Naive thymus-derived CD4-positive, alpha-beta T cell (primary cell): Measurements from ENCODE around the gene AIRE. TPM values are rescaled to one million over a fixed set of nuclear protein-coding genes. Genes with fewer than 3 reads are reported as not detected.
"Not testable (repeated sequence)": the region's sequence is repeated elsewhere in the genome, so short reads cannot be mapped to it uniquely, and the experiment has no call there.

Experiments used
- ATAC-seq: fragments of 150-1000 bp; cut with Tn5 transposase; 2 replicates; pipeline ENCODE4 v1.10.0; 2021; ENCODE audit warnings: mild to moderate bottlenecking, moderate library complexity
- CTCF ChIA-PET: fragments of 350-600 bp; sonication (Branson Sonifier 250); formaldehyde crosslinking; loops from one replicate; lab custom pipeline; 2021; ENCODE audit warnings: antibody characterized with exemption; lab: Charles Lee
- POLR2A ChIA-PET: fragments of 350-600 bp; sonication (Branson Sonifier 250); formaldehyde crosslinking; loops from one replicate; lab custom pipeline; 2021; ENCODE audit warnings: antibody characterized with exemption, inconsistent platforms; lab: Charles Lee
- DNase-seq, 9 donors: peaks; one replicate each; pipeline versions ENCODE4 v3.0.0 to v3.0.0-alpha.2; 2020 to 2022; ENCODE audit warnings: mixed read lengths in 1 of 9
- H3K27ac ChIP-seq: one replicate; pipeline ENCODE4 v1.7.0; 2013; ENCODE audit warnings: mild to moderate bottlenecking, low read depth, low read length, moderate library complexity
- H3K27me3 ChIP-seq, 2 donors: one replicate each; pipeline ENCODE4 v1.7.0; 2013; ENCODE audit warnings: low read length in 2 of 2, mild to moderate bottlenecking in 2 of 2, moderate library complexity in 2 of 2; ENCODE audit not compliant: control insufficient read depth in 2 of 2, insufficient read depth in 2 of 2
- H3K36me3 ChIP-seq, 3 experiments: 1 replicate in 2 of 3; 2 replicates in 1 of 3; pipeline ENCODE4 v1.7.0; 2013; ENCODE audit warnings: low read length in 3 of 3, mild to moderate bottlenecking in 3 of 3, moderate library complexity in 1 of 3; ENCODE audit not compliant: insufficient read depth in 3 of 3, control insufficient read depth in 2 of 3
- H3K4me1 ChIP-seq, 2 donors: one replicate each; pipeline ENCODE4 v1.7.0; 2013; ENCODE audit warnings: low read length in 2 of 2, mild to moderate bottlenecking in 2 of 2, moderate library complexity in 1 of 2; ENCODE audit not compliant: control insufficient read depth in 2 of 2, insufficient read depth in 2 of 2
- H3K4me3 ChIP-seq: 2 replicates; pipeline ENCODE4 v1.7.0; 2013; ENCODE audit warnings: mild to moderate bottlenecking, low read length
- H3K9me3 ChIP-seq, 3 experiments: 1 replicate in 2 of 3; 2 replicates in 1 of 3; pipeline ENCODE4 v1.7.0; 2013; ENCODE audit warnings: low read length in 3 of 3; ENCODE audit not compliant: control insufficient read depth in 2 of 3
- H3K27ac Mint-ChIP-seq, 9 donors: one replicate each; pipeline ENCODE4 v1.8.0; 2020 to 2022; ENCODE audit warnings: mixed read lengths in 9 of 9, mild to moderate bottlenecking in 8 of 9, moderate library complexity in 5 of 9, inconsistent platforms in 2 of 9
- H3K27me3 Mint-ChIP-seq, 5 donors: one replicate each; pipeline ENCODE4 v1.8.0; 2021 to 2022; ENCODE audit warnings: mixed read lengths in 5 of 5, mild to moderate bottlenecking in 1 of 5
- H3K36me3 Mint-ChIP-seq, 5 donors: one replicate each; pipeline ENCODE4 v1.8.0; 2020 to 2022; ENCODE audit warnings: mixed read lengths in 5 of 5, mild to moderate bottlenecking in 3 of 5, inconsistent platforms in 1 of 5
- H3K4me1 Mint-ChIP-seq, 7 donors: one replicate each; pipeline ENCODE4 v1.8.0; 2020 to 2022; ENCODE audit warnings: mixed read lengths in 7 of 7, mild to moderate bottlenecking in 3 of 7, inconsistent platforms in 1 of 7
- H3K4me3 Mint-ChIP-seq, 10 donors: one replicate each; pipeline ENCODE4 v1.8.0; 2020 to 2022; ENCODE audit warnings: mild to moderate bottlenecking in 10 of 10, mixed read lengths in 10 of 10, moderate library complexity in 6 of 10, inconsistent platforms in 2 of 10
- H3K9me3 Mint-ChIP-seq, 11 donors: one replicate each; pipeline ENCODE4 v1.8.0; 2020 to 2022; ENCODE audit warnings: mixed read lengths in 11 of 11, mild to moderate bottlenecking in 4 of 11, inconsistent platforms in 1 of 11, moderate library complexity in 1 of 11
- intact Hi-C, 2 donors: fragments of 100-400 bp; cut with micrococcal nuclease; formaldehyde crosslinking; loops; one replicate each; pipeline ENCODE4 v1.15.1; 2023
- polyA plus RNA-seq, 2 donors: library from polyadenylated mRNA; unstranded; fragments of 300-500 nt; fragmentation: Illumina TruSeq; gene quantifications; one replicate each; pipeline ENCODE4 v1.2.3, GENCODE V29; 2021
- total RNA-seq, 6 experiments: library from RNA in 5 of 6; stranded (reverse) in 5 of 6; gene quantifications; 1 replicate in 5 of 6; 2 replicates in 1 of 6; pipeline ENCODE4 v1.2.3 and lab custom pipeline; 2021 to 2026

The AIRE gene
- total and polyA plus RNA-seq, 7 experiments from 2014 or later = 0.14 to 2.6 (median 0.32) TPM; not detected in 4

DNA sequence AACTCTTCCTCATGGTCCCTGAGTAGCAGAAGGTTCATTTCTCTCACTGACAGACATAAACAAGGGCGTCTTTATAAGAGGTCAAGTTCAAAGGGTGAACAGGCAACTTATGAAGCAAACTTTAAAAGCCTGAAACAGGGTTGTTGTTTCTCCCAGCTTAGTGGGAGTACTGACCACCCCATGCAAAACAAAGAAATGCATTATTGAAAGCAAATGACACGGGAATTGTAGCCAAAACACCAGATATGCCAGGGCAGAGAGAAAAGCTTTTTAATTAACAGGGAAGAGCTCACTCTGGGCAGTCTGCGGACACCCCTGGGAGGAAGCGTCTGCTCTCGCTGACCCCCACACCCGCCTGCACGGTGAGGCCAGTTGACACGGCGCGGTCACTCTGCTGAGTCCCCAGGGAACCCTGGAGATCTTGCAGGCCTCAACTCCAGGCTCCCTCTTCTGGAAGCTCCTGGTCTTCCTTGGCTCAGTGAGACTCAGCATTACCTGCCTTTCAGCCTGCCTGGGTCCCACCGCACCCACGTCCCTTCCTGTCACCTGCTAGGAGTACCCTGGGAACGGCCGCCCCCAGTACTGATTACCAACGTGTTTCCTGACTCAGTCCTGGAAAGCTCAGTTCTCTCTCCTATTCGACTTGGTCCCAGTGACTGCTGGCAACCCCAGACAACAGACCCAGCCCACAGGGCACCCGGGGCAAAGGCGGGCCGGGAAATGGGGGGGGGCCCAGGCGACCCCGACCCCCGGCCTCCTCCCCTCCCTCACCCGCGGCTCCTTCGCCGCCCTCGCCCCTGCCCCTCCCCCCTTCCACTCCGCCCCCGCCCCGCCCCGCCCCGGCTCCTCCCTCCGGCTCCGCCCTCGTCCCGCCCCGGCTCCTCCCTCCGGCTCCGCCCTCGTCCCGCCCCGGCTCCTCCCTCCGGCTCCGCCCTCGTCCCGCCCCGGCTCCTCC lies 52.5 kb downstream of the AIRE start:
- H3K4me3 ChIP-seq = peak overlapping the region; percentile 28
- POLR2A ChIA-PET = interaction anchor here (0.7 to 4.6 kb wide), 9 partner anchors 9 to 516 kb away, joined by 3 to 37 read pairs (median 4); partner anchors contain the start of genes PFKL and TRPM2
- H3K4me3 Mint-ChIP-seq = peak overlapping the region; percentile 63 to 87 (median 72)

GRCh38 chr21:44338971-44339910 lies 53.6 kb downstream of the AIRE start, which contains the start of gene CFAP410:
Gene CFAP410 (minus strand): TSS chr21:44339390. CDS start chr21:44339194, 196 bp downstream.
- POLR2A ChIA-PET = interaction anchor here (0.6 to 4.6 kb wide), 9 partner anchors 11 to 515 kb away, joined by 3 to 37 read pairs (median 4); partner anchors contain the start of genes PFKL, TRAPPC10 and TRPM2
- peaks cover 0 to 29% (median 0%) of the 10 kb centered on the region in 3 experiments for H3K36me3 ChIP-seq
- ATAC-seq (peak; percentile 92), DNase-seq (peak; percentile 94 to 97 (median 97))
- Mint-ChIP-seq H3K4me1 (peaks cover 4 to 33% (median 24%) of the 10 kb centered on the region in 7 donors), H3K27me3 (no peaks in the 10 kb centered on the region), H3K36me3 (peaks cover 0 to 4% (median 0%) of the 10 kb centered on the region in 5 donors), H3K9me3 (peaks cover 0 to 3% (median 0%) of the 10 kb centered on the region in 11 donors), H3K27ac (peak within 1 kb of the TSS; percentile 95 to 100 (median 97)), H3K4me3 (peak within 1 kb of the TSS; percentile 85 to 95 (median 92))
- CTCF ChIA-PET = interaction anchor here (1.5 kb wide), 1 partner anchor 38 kb away, joined by 4 read pairs; no protein-coding TSS in a partner anchor
- no peaks in the 10 kb centered on the region for H3K27me3 ChIP-seq
- H3K4me1 ChIP-seq = peaks cover 10 to 15% of the 10 kb centered on the region in 2 donors
- intact Hi-C loops = loop anchor here (1.0 to 10.0 kb wide), 7 partner anchors 38 to 1367 kb away; partner anchors contain the start of genes LRRC3 (in 1 of the 2), PCBP3 (in 1 of the 2), PFKL (in 1 of the 2) and PKNOX1 (in 1 of the 2)
- peak within 1 kb of the TSS; percentile 97 for H3K4me3 ChIP-seq
- no peaks in the 10 kb centered on the region for H3K9me3 ChIP-seq
- H3K27ac ChIP-seq = peak within 1 kb of the TSS; percentile 96

More for the DNA sequence above, 52.5 kb downstream of the AIRE start:
- DNase-seq = peak in 5 of 9 donors; percentile 36 to 62 (median 40)
- Mint-ChIP-seq H3K36me3 (peaks cover 0 to 4% (median 0%) of the 10 kb centered on the region in 5 donors), H3K27ac (peak overlapping the region; percentile 77 to 93 (median 87)), H3K27me3 (no peaks in the 10 kb centered on the region), H3K9me3 (peaks cover 0 to 3% (median 0%) of the 10 kb centered on the region in 11 donors), H3K4me1 (peaks cover 4 to 33% (median 24%) of the 10 kb centered on the region in 7 donors)
- no peaks in the 10 kb centered on the region for H3K9me3 ChIP-seq
- H3K27ac ChIP-seq = peak overlapping the region; percentile 72
- H3K36me3 ChIP-seq = peaks cover 0 to 38% (median 0%) of the 10 kb centered on the region in 3 experiments
- H3K27me3 ChIP-seq = no peaks in the 10 kb centered on the region
- CTCF ChIA-PET = interaction anchor here (1.5 kb wide), 1 partner anchor 37 kb away, joined by 4 read pairs; no protein-coding TSS in a partner anchor
- ATAC-seq = no peak
- intact Hi-C loops = loop anchor here (1.0 to 10.0 kb wide), 5 partner anchors 37 to 1366 kb away; partner anchors contain the start of genes PCBP3 (in 1 of the 2), PFKL (in 1 of the 2) and PKNOX1 (in 1 of the 2)
- peaks cover 10 to 15% of the 10 kb centered on the region in 2 donors for H3K4me1 ChIP-seq

DNA sequence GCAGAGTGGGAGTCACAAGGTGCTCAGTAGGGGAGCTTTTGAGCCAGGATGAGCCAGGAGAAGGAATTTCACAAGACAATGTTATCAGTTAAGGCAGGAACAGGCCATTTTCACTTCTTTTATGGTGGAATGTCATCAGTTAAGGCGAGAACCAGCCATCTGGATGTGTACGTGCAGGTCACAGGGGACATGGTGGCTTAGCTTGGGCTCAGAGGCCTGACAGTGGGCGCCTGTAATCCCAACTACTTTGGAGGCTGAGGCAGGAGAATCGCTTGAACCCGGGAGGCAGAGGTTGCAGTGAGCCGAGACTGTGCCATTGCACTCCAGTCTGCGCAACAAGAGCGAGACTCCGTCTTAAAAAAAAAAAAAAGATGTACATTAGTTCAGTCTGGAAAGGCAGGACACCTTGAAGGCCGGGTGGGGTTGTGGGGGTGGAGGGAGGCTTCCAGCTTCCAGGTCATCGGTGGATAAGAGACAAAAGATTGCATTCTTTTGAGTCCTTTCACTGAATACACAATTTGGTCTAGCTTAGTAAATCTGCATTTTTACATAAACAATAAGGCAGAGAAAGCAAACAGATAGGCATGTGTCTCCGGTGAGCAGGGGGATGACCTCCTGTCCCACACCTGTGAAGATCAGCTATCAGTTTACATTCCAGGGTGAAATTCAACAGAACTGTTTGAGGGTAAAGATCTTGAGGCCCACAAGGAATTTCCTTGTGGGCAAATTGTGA lies 56.2 kb downstream of the AIRE start:
- peaks cover 10 to 15% of the 10 kb centered on the region in 2 donors for H3K4me1 ChIP-seq
- H3K4me3 Mint-ChIP-seq, H3K36me3 ChIP-seq, H3K27ac ChIP-seq, H3K4me3 ChIP-seq, H3K27me3 ChIP-seq, H3K36me3 Mint-ChIP-seq, DNase-seq, H3K9me3 ChIP-seq, intact Hi-C loops, H3K9me3 Mint-ChIP-seq, ATAC-seq: not testable (repeated sequence)
- Mint-ChIP-seq H3K27me3 (peaks cover 0 to 12% (median 0%) of the 10 kb centered on the region in 5 donors), H3K4me1 (peaks cover 6 to 33% (median 24%) of the 10 kb centered on the region in 7 donors), H3K27ac (peak overlapping the region in 2 of 9 donors; percentile 12 to 100)
- ChIA-PET CTCF (interaction anchor here (0.6 to 1.1 kb wide), 3 partner anchors 14 to 139 kb away, joined by 3 to 4 read pairs (median 3); no protein-coding TSS in a partner anchor), POLR2A (interaction anchor here (1.1 to 4.6 kb wide), 3 partner anchors 11 to 324 kb away, joined by 3 to 37 read pairs (median 5); partner anchors contain the start of gene TRPM2)

DNA sequence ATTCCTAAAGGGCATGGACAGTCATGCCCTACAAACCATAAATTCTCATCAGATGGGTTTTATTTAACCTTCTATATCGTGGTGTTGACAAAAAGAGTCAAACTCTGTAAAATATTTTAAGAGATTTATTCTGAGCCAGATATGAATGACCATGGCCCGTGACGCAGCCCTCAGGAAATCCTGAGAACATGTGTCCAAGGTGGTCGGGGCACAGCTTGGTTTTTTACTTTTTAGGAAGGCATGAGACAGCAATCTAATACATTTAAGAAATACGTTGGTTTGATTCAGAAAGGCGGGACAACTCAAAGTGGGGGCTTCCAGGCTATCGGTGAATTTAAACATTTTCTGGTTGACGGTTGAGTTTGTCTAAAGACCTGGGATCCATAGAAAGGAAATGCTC lies 57.3 kb downstream of the AIRE start:
- H3K9me3 ChIP-seq, DNase-seq, H3K9me3 Mint-ChIP-seq, H3K4me3 Mint-ChIP-seq, H3K36me3 Mint-ChIP-seq, H3K27ac ChIP-seq, ATAC-seq, H3K27me3 ChIP-seq, H3K36me3 ChIP-seq, intact Hi-C loops, H3K4me3 ChIP-seq: not testable (repeated sequence)
- Mint-ChIP-seq H3K27me3 (peaks cover 0 to 18% (median 0%) of the 10 kb centered on the region in 5 donors), H3K4me1 (peaks cover 6 to 26% (median 19%) of the 10 kb centered on the region in 7 donors), H3K27ac (peak overlapping the region in 1 of 9 donors; percentile 100)
- CTCF ChIA-PET = interaction anchor here (1.1 kb wide), 1 partner anchor 19 kb away, joined by 3 read pairs; no protein-coding TSS in a partner anchor
- POLR2A ChIA-PET = interaction anchor here (1.2 kb wide), 1 partner anchor 10 kb away, joined by 5 read pairs; the partner anchor contains the start of gene TRPM2
- peaks cover 10 to 15% of the 10 kb centered on the region in 2 donors for H3K4me1 ChIP-seq

DNA sequence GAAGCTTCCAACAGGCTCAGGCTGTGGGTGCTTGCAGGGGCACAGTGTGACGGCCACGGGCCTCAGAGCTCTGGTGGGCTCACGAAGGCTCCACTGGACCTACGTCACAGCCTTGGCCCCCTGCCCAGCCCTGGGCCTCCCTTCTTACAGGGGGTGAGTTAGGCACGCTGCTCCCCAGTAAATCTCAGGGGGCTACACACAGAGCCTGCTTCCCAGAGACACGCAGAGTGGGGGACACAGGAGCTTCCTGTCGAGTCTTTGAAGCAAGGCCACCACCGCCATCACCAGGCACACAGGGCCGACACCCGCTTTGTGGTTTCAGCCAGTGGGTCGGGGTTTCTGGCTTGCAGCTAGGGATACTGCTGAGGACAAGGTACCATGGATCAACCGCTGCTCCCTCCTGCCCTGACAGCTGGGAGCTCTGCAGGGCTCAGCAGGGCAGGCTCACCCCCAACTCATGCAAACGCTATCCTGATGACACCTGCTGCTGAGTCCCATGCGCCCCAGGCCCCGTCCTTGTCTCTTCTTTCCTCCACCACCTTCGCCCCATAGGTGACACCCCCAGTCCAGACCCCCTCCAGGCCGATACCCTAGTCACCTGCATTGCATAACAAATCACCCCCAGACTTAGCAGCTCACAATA lies 59.0 kb downstream of the AIRE start:
- no peaks in the 10 kb centered on the region for H3K36me3 ChIP-seq
- Mint-ChIP-seq H3K27ac (peak overlapping the region in 1 of 9 donors; percentile 32), H3K9me3 (peaks cover 0 to under 1% (median 0%) of the 10 kb centered on the region in 11 donors), H3K27me3 (peaks cover 0 to 33% (median 0%) of the 10 kb centered on the region in 5 donors), H3K4me3 (no peak overlapping the region), H3K36me3 (no peaks in the 10 kb centered on the region), H3K4me1 (peaks cover 2 to 21% (median 15%) of the 10 kb centered on the region in 7 donors)
- H3K27ac ChIP-seq = no peak overlapping the region
- ChIA-PET CTCF (interaction anchor here (0.6 kb wide), 1 partner anchor 663 kb away, joined by 3 read pairs; no protein-coding TSS in a partner anchor), POLR2A (interaction anchor here (0.6 to 0.8 kb wide), 2 partner anchors 42 to 47 kb away, joined by 3 read pairs; no protein-coding TSS in a partner anchor)
- DNase-seq (no peak), ATAC-seq (no peak)
- H3K9me3 ChIP-seq = no peaks in the 10 kb centered on the region
- no peaks in the 10 kb centered on the region for H3K27me3 ChIP-seq
- intact Hi-C loops = no loop called here
- peaks cover 6 to 9% of the 10 kb centered on the region in 2 donors for H3K4me1 ChIP-seq
- H3K4me3 ChIP-seq = no peak overlapping the region
